GM18520 (cell line): Measurements from ENCODE around the gene USF2.
"Not testable (repeated sequence)": the region's sequence is repeated elsewhere in the genome, so short reads cannot be mapped to it uniquely, and the experiment has no call there.

Experiments used
- ATAC-seq: cut with Tn5 transposase; IDR thresholded peaks from one replicate; pipeline ENCODE4 v1.9.1; 2021; ENCODE audit not compliant: unreplicated experiment

The USF2 gene, protein sequence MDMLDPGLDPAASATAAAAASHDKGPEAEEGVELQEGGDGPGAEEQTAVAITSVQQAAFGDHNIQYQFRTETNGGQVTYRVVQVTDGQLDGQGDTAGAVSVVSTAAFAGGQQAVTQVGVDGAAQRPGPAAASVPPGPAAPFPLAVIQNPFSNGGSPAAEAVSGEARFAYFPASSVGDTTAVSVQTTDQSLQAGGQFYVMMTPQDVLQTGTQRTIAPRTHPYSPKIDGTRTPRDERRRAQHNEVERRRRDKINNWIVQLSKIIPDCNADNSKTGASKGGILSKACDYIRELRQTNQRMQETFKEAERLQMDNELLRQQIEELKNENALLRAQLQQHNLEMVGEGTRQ

DNA sequence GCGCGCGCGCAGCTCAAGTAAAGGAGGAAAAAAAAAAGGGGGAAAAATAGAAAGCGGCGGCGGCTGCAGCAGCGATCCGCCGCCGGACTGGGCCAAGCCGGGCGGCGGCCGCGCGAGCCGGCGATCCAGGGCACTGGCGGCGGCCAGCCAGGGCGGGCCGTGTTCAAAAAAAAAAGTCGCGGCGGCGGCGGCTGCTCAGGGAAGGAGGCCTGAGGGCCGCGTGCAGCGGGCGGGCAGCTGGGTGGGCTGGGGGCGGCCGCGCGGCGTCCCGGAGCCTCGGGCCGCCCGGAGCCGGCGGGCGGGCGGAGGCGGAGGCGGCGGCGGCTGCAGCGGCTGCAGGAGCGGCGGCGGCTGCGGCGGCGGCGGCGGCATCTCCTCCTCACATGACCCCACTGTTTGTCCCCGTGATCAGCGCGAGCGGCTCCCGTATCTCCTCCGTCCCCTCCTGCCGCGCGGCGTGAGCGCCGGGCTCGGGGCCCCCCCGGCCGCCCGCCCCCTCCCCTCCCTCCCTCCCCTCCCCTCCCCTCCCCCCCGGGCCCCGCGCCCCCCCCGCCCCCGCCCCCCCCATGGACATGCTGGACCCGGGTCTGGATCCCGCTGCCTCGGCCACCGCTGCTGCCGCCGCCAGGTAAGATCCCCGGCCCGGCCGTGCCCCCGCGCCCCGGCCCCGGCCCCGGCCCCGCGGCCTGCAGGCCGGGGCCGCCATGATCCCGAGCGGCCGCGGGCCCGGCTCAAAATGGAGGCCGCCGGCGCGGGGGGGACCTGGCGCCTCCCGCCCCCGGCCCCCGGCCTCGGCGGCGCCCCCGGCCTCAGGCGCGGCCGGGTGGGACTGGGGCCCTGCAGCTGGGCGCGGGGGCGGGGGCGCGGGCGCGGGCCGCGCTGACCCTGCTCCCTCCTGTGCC lies at the start of gene USF2:
USF2 (plus strand) TSS at position 427 of the 902 bp plus-strand sequence; CDS start at position 567, 140 bp downstream.
- ATAC-seq = peak; percentile 17

DNA sequence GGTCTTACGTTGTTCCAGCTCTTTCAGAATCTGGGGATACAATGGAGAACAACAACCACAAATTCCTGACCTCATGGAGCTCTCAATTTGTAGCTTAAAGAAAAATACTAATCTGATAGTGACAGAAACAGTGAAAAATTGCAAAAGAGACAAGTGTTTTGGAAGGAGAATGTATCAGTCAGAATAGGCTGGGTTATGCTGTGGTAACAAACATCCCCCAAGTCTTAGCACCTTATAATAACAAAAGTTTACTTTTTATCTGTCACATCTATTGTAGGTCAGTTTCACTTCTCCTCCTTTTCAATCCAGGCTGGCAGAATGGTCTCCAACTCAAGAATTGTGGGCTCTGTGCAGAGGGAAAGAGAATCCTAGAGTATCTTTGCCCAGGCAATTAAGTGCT lies 49.8 kb upstream of the USF2 start:
- no peak for ATAC-seq

DNA sequence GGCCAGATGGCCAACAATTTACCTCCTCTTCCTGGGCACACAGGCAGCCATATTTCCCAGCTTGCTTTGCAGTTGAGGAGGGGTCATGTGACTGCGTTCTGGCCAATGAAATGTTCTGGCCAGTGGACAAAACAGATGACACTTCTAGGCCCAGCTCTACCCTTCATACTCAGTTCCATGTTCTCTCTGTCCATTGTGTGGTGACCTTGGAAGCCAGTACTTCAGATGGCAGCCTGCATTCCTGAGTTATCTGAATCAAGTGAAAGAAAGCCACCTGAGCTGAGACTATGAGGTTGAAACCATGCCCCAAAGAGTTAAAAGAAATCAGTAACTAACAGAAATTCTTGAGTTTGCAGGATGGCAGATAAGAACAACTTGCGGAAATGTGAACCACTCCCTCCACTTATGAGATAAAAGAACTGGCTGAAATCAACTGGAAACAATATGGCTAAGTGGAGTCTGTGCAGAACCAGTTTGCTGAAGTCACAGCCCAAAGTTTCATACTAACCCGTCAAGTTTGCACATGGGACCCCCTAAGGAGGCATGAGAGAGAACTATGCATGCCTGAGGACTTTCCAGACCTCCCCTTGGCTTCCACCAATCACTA lies 48.3 kb upstream of the USF2 start:
- ATAC-seq = no peak

- ATAC-seq = not testable (repeated sequence)
These were observed 47.7 kb upstream of the USF2 start for GRCh38 chr19:35220973-35221590.

GRCh38 chr19:35222373-35223015 lies 46.3 kb upstream of the USF2 start:
- ATAC-seq = no peak

DNA sequence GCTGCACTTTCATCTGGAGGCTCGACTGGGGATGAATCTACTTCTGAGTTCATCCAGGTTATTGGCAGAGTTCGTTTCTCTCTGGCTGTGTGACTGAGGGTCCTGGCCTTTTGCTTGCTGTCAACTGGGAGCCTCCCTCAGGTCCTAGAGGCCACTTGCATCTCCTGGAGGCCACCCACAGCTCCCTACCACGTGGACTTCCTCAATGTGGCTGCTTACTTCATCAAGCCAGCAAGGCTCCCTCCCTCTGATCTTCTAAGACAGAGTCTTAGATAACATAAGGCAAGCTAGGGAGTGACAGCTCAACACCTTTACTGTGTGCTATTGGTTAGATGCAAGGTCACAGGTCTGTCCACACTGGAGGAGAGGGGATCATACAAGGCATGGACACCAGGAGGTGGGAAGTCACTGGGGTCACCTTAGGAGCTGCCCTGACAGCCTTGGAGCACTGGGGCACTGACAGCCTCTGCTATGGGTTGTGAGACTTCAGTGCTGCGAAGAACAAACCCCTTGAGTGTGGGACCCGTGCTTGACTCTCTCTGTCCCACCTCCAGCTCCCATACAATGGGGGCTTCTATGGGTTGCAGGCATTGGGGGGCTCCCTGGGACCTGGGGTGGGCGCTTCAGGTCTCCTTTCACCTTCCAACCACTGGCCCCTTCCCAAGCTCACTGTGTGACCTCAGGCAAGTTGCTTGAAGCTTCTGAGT lies 45.5 kb upstream of the USF2 start:
- ATAC-seq = no peak

DNA sequence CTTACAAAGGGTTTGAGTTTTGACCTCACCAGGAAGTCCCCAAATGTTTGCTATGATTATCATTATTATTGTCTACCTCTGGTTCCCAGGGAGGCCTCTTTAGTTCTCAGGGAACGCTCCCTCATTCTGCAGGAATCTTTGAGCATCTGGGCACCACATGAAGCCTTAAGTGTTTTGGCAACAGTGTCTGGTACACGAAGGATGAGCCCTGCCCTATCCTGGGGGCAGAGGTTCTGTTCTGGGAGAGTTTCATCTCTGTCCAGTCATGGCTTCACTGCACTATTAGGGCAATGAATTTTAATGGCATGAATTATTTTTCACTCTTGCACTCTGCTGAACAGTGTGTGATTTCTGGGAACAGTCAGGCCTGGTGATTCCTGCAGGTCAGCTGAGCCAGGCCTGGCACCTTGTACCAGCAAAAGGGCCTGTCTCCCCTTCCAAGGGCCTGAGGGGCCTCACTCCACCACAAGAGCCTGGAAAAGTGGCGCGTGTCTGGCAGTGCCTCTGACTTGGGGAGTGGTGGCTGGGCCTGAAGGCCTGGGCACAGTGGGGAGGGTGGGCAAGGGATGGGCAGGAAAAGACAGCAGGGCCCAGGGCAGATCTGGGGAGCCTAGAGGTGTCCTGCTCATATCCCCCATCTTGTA lies 44.8 kb upstream of the USF2 start:
- ATAC-seq = no peak

DNA sequence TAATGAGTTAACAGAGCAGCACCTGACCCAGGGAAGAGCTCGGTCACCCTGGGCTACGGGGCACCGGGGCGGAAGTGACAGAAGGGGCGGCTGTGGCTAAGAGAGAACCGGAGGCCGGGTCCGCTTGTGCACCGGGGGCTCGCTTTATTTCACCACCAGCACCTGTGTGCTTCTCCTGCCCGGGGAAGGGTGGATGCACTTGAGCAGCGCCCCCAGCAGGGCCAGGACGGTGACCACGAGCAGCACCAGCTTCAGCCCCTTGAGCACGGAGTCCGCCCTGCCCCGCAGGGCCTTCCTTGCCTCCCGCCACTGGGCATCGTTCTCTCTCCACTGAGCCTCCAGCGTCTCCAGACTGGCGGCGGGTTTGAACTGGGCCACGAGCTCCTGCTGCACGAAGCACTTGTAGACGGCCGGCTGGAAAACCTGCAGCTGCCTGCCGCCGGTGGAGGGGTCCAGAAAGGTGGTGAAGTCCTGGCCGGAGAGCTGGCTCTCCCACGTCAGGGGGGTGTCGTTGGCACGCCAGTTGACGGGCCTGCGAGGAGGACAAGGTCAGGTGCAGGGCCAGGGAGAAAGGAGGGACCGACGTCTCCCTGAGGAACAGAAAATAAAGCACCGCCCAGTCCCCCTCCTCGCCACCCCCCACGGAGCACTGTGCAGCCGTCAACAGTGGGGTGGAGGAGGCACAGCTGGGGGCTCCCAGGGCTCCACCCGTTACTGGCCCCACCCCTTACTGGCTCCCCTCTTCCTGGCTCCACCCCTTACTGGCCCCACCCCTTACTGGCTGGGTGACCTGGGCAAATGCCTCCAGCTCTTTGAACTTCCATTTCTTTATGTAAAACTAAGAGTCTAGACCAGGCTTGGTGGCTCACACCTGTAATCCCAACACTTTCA lies 43.8 kb upstream of the USF2 start:
- no peak for ATAC-seq

DNA sequence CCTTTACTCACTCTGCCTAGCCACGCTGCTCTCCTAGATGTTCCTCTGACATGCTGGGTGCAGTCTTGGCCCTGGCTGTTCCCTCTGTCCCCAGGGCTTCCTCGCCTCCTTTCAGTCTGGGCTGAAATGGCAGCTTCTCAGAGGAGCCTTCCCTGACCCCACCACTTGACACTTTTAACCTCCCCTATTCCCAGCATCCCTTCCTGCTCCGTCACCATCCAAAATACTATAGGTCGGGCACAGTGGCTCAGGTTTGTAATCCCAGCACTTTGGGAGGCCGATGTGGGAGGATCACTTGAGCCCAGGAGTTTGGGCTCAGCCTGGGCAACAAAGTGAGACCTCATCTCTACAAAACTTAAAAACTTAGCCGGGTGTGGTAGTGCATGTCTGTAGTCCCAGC lies 42.8 kb upstream of the USF2 start:
- no peak for ATAC-seq

DNA sequence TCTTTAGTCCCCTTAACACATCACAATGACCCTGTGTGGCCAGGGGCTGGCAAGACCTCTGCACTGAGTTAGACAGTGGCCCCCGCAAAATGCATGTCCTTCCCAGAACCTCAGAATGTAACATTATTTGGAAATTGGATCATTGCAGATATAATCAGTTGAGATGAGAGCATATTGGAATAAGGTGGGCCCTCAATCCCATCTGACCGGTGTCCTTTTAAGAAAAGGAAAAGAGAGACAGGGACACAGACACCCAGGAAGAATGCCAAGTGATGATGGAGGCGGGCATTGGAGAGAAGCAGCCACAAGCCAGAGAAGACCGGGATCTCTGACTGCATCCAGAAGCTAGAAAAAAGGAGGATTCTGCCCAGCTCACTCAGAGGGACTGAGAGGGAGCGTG lies 42.0 kb upstream of the USF2 start:
- no peak for ATAC-seq

DNA sequence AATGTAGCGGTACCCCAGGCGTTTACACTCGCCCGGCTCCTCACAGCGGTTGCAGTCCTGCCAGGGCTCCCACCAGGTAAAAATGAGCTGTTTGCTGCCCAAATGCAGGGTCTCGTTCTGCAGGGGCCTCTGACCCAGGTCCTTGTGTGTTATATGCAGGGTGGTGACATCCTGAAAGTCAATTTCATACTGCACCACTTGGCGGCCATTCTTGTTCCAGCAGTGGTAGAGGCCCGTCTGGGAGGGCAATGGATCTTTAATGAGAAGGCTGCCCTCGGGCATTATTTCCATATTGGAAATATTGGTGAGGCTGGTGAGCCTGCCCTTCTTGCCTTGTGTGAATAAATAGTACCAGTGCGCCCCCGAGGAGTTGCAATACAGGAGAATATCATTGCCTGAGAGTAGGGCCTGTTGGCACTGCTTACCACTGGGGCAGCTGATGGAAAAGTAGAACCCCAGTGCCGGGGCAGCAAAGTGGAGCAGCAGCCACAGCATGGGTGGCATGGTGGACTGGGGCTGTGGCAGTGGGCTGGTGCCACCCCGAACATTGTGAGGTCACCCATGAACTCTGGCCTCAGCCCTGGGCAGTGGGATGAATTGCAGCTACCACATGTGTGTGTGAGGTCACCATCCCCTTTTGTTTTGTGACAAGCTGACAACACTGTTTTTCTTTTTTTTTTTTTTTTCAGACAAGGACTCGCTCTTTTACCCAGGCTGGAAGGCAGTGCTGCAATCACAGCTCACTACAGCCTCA lies 40.4 kb upstream of the USF2 start, which contains the start of gene FAM187B:
FAM187B (minus strand) TSS at position 563 of the 754 bp plus-strand sequence; CDS start at position 504, 59 bp downstream.
- no peak for ATAC-seq

DNA sequence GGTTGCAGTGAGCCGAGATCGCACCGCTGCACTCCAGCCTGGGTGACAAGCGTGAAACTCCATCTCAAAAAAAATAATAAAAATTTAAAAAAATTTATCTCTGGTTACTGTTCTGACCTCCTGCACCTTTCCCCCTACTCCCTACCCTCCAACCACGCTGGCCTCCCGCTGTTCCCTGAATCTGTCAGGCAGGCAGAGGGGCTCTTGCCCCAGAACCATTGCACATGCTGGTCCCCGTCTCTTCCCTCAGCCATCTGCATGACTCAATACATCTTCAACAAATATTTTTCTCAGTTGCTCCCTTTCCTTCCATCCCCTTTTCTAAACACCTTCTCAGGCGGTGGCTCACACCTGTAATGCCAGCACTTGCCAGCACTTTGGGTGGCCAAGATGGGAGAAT lies 39.2 kb upstream of the USF2 start:
- no peak for ATAC-seq

DNA sequence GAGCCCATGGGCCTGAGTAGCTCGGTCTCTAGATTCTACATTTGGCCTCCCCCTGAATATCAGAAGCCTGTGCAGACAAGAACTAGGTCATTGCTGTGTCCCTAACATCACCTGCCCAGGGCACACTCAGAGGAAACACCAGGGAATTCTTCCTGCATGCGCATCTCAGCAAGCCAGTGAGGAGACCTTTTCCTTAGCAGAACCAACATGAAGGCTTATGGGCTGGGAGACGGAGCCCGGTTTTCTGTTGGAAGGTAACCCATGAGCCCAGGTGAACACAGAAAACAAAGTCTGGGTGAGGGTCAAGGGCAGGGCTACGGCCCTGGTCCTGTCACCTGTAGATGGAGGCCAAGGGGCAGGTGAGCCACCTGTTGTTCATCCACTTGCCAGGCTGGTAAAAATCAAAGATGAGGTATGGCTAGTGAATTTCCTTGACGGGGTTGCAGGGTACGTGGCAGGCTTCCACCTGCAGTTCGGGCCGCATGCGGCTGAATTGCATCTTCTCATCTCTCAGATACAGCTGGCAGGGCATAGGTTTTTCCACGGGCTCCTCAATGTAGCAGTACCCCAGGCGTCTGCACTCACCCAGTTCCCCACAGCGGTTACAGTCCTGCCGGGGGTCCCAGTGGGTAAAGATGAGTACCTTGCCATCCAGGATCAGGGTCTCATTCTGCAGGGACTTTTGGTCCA lies 36.7 kb upstream of the USF2 start:
- ATAC-seq = no peak

- no peak for ATAC-seq
These were observed 35.9 kb upstream of the USF2 start for GRCh38 chr19:35232912-35233311.

DNA sequence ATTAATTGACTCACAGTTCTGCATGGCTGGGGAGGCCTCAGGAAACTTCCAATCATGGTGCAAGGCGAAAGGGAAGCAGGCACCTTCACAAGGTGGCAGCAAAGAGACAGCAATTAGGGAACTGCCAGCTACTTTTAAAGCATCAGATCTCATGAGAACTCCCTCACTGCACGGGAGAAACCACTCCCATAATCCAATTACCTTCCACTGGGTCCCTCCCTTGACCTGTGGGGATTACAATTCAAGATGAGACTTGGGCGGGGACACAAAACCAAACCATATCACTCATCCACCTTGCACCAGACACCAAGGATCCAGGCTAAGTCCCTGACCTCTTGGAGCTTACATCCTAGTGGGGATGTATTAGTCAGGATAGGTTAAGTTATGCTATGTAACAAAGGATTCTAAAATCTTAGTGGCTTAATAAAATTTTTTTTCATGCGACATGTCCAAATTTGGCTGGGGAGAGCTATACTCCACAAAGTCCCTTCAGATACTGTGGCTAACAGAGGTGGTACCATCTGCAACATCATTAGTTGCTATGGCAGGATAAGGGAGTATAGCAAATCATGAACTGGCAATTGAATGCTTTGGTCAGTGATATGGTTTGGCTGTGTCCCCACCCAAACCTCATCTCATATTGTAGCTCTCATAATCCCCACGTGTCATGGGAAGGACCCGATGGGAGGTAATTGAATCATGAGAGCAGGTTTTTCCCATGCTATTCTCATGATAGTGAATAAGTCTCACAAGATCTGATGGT lies 31.9 kb upstream of the USF2 start:
- no peak for ATAC-seq

DNA sequence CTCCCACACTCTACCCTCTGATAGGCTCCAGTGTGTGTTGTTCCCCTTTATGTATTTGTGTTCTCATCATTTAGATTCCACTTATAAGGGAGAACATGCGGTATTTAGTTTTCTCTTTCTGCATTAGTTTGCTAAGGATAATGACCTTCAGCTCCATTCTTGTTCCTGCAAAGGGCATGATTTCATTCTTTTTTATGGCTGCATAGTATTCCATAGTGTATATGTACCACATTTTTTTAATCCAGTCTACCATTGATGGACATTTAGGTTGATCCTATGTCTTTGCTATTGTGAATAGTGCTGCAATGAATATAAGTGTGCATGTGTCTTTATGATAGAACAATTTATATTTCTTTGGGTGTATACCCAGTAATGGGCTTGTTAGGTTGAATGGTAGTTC lies 29.2 kb upstream of the USF2 start:
- ATAC-seq = not testable (repeated sequence)
